ENCODE data around the gene STEAP3.

Gene STEAP3

GRCh38 chr2:119198240-119198840 lies 25.3 kb upstream of the STEAP3 start:
- DNase-seq, result no peak

DNA sequence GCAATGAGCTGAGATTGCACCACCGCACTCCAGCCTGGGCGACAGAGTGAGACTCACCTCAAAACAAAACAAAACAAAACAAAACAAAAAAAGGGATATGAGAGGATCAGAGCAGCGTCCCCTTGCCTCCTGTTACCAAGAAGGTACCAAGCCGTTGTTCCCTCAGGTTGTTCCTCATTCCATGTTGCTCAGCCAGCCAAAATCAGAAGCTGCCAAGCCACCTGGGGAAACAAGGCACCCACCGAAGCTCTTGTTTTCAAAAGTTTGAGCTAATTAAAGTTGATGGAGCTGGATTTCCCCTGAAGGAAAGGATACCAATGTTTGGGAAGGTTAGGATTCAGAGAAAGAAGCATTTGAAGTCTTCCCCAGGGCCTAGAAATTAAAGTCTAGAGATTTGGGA lies 21.8 kb upstream of the STEAP3 start:
- no peak for DNase-seq

GRCh38 chr2:119202610-119203310 lies 20.9 kb upstream of the STEAP3 start:
- no peak for DNase-seq

DNA sequence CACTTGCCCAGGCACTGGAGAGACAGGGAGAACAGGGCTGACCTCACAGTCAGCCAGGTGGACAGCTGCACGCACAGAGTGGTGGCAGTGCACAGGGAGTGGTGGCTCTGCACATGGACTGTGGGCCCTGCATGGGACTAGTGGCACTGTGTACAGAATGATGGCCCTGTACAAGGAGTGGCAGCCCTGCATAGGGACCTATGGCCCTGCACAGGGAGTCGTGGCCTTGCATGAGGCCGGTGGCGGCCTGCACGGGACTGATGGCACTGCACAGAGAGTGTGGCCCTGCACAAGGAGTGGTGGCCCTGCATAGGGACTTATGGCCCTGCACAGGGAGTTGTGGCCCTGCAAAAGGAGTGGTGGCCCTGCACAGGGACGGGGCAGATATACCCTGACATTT lies 19.1 kb upstream of the STEAP3 start:
- DNase-seq, result no peak

GRCh38 chr2:119205001-119205706 lies 18.5 kb upstream of the STEAP3 start:
- no peak for DNase-seq

DNA sequence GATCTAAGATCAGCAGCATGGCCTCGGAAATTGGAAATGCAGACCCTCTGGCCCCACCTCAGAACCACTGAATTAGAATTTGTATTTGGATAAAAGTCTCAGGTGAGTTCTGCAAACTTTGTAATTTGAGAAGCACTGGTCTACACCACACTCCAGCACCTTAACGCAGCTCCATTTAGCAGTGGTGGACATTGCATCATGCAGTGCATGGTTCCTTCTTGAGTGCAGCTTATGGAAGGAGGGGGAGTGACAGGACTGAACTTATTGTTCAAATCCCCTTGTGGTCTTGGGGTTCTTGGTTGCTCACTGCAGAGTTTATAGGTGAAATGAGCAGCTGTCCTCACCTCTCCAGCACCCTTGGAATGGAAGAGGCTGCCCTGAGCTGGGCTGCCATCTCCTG lies 17.4 kb upstream of the STEAP3 start:
- no peak for DNase-seq

DNA sequence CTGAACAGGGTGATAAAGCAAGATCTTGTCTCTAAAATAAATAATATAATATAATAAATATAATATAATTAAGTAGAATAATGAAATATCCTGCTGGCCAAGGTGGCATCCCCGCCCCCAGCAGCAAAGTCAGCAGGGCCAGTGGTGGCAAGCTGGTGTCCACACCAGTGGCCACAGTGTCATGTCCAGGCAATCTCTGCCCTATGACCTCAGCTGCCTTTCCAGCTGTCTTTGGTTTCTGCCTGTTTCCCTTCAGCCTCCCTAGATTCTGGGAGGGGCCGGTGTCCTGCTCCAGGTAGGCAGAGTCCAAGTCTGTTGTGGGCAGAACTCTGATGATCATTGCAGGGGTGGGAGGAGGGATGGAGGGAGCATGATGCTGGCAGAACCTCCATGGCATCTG lies 16.2 kb upstream of the STEAP3 start:
- no peak for DNase-seq

- no peak for DNase-seq
These were observed 14.8 kb upstream of the STEAP3 start for GRCh38 chr2:119208791-119209203.

GRCh38 chr2:119212139-119212800 lies 11.4 kb upstream of the STEAP3 start:
- no peak for DNase-seq

DNA sequence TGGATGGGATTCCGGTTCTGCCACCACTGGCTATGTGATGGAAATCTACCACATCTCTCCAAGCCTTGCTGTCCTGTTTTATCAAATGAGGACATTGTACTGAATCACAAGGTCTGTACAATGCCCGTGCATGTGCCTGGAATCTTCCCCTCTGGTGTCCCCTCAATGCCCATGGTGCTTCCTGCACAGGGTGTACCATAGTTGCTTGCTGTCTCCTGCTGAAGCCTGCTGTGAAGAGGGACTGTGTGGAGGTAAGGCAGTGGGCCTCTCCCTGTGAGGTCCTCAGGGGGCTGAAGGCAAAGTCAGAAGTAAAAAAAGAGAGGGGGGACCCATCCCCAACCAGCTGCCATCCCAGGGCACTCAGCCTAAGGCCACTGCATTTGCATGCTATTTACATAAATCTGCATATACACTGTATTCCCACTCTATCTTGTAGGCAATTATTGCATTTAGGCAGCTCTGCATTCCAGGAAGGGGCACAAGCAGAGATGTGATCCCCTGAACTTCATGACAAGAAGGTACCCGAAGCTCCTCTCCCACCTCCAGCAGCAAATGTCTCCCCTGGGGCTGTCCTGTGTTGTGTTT lies 9.1 kb upstream of the STEAP3 start:
- no peak for DNase-seq

- no peak for DNase-seq
These were observed 6.6 kb upstream of the STEAP3 start for GRCh38 chr2:119216994-119217393.

GRCh38 chr2:119218478-119219064 lies 5.1 kb upstream of the STEAP3 start:
- DNase-seq, result no peak

DNA sequence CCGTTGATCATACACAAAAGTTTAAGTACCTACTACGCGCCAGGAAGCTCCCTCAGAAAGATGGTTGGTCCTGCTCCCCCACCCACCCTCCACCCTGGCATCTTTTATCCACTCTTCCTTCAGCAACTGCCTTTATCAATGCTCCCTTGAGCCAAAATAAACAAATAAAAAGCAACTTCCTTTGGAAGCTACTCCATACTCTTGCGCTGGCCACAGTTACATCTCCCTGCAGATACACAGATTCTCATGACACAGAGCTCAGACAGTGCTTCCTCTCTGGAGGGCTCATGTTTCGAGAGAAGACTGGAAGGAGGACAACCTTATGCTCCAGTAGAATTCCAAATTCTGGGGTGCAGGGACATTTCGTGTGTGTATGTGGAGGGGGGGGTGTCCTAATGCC lies 3.8 kb upstream of the STEAP3 start:
- DNase-seq, result no peak

DNA sequence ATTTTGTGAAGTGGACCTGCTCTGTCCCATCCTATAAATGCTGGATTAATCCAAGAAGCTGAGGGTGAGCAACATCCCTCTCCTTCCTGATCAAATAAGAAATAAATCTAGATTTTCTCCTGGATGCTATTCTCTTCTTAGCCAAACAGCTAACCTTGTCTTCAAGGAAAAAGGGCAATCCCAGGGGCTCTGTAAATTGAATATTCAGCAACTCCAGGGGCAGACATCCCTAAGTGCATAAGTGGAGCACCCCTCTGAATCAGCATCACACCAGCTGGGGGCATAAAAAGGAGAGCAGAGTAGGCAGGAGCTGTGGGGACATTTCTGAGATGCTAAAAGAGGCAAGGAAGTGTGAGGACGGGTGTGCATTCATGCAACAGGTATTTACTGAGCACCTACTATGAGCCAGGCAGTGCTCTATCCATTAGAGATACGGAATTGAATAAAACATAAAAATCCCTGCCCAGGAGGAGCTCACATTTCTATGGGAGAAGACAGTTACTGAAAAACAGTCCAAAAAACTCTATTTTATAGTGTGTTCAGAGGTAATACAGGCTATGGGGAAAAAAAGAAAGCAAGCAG lies 2.8 kb upstream of the STEAP3 start:
- no peak for DNase-seq

GRCh38 chr2:119221609-119222008 lies 2.0 kb upstream of the STEAP3 start:
- DNase-seq, result no peak

DNA sequence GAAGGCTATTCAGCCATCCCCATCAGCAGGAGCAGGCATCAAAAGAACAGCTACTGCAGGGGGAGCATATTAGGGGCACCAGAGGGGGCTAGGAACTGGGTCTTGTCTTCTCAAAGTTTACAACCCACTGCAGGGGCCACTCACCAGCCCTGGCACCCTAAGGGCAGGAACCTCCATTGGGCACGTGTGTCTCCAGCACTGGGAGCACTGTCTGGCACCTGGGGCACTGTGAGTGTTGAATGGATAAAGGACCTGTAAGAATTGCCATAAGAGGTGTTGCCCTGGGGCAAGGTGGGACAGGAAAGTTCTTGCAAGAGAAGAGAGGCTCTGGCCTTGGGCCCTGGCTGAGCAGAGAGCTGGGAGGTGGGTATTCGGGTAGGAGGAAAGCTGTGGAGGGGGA lies 1.4 kb upstream of the STEAP3 start:
- DNase-seq, result no peak

- DNase-seq, result no peak
These were observed 642 bp upstream of the STEAP3 start for GRCh38 chr2:119222863-119223520.

- DNase-seq, result peak in 1 of 2 donors; percentile 13
These were observed 914 bp downstream of the STEAP3 start for GRCh38 chr2:119224391-119225104.

DNA sequence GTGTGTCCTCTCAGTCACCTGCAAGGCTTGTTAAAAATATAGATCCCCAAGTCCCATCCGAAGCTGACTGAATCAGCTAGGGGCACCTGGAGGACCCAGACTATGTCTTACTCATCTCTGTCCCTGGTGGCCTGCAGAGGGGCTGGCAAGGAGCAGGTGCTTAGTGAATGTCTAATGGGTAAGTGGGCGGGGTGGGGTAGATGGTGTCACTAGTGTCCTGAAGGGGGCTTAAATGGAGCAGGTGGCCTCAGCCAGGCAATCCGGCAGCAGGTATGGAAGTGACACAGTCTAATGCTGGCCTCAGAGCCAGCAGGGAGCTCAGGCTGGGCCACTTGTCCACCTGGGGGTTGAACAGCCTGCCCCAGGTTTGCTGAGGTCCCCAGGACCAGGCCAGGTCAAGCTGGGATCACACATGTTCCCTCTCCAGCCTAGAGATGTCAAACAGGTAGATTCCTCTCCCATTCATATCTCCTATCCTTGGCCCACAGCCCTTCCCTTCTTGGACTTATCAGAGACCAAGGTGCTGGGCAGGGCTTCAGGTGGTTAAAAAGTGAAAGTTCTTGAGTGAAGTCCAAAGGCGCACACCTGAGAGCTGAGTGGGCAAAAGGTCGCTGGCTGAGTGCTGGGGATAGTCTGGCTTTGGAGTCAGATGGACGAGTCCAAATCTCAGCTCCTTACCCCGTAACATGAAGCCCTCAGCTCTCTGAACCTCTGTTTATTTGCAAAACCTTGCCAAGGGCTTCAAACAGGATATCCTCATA lies 1.7 kb downstream of the STEAP3 start:
- no peak for DNase-seq

DNA sequence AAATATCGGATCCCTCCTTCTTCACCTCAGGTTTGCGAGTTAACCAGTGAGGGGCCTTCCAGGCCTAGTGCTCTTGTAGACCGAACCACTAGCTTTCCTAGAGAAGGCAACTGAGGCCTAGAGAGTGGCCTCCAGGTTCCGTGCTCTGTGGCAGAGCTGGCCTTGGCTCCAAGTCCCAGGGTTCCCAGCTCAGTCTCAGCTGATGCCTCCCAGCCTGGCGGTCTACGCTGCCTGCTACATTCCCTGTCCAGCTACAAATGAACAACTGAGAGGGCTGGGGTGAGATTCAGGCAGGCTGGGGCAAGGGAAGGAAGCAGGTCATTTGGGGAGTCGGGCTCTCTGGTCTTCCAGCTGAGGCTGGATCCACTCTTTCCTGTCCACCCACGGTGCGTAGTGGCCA lies 2.3 kb downstream of the STEAP3 start:
- DNase-seq, result no peak

GRCh38 chr2:119227346-119227745 lies 3.7 kb downstream of the STEAP3 start:
- DNase-seq, result no peak

Data from CD4-positive, alpha-beta T cell treated with Interferon alpha-2 for 1 hour (primary cell).